HG03280 (cell line): Measurements from ENCODE around the gene SMLR1.

Experiments
- ATAC-seq: cut with Tn5 transposase; IDR thresholded peaks from one replicate; pipeline ENCODE4 v1.9.1; 2021; ENCODE audit warnings: mild to moderate bottlenecking, moderate library complexity; ENCODE audit not compliant: unreplicated experiment

Gene SMLR1

GRCh38 chr6:130849594-130849993 is 22.4 kb downstream of the SMLR1 start:
- no peak for ATAC-seq

GRCh38 chr6:130851026-130851425 is 23.8 kb downstream of the SMLR1 start:
- ATAC-seq, result no peak

- no peak for ATAC-seq
Measured at GRCh38 chr6:130852844-130853554, 25.8 kb downstream of the SMLR1 start.

GRCh38 chr6:130853555-130854183 is 26.5 kb downstream of the SMLR1 start:
- no peak for ATAC-seq

- ATAC-seq, result no peak
Measured at GRCh38 chr6:130858054-130858453, 30.8 kb downstream of the SMLR1 start.

GRCh38 chr6:130858498-130859160 is 31.4 kb downstream of the SMLR1 start:
- no peak for ATAC-seq

GRCh38 chr6:130859161-130859867 is 32.1 kb downstream of the SMLR1 start:
- peak; percentile 69 for ATAC-seq

- ATAC-seq, result no peak
Measured at GRCh38 chr6:130862370-130862769, 35.2 kb downstream of the SMLR1 start.

- ATAC-seq, result no peak
Measured at GRCh38 chr6:130863415-130864230, 36.4 kb downstream of the SMLR1 start.

GRCh38 chr6:130864344-130864743 is 37.1 kb downstream of the SMLR1 start:
- no peak for ATAC-seq

- ATAC-seq, result no peak
Measured at GRCh38 chr6:130865793-130866192, 38.6 kb downstream of the SMLR1 start.

- ATAC-seq, result no peak
Measured at GRCh38 chr6:130869681-130870080, 42.5 kb downstream of the SMLR1 start.

GRCh38 chr6:130870179-130870880 is 43.1 kb downstream of the SMLR1 start:
- ATAC-seq, result no peak

- ATAC-seq, result peak; percentile 67
Measured at GRCh38 chr6:130872250-130873095, 45.3 kb downstream of the SMLR1 start.

GRCh38 chr6:130873746-130874145 is 46.5 kb downstream of the SMLR1 start:
- ATAC-seq, result no peak

- no peak for ATAC-seq
Measured at GRCh38 chr6:130879826-130880225, 52.6 kb downstream of the SMLR1 start.

- no peak for ATAC-seq
Measured at GRCh38 chr6:130882370-130882769, 55.2 kb downstream of the SMLR1 start.

- peak; percentile 96 for ATAC-seq
Measured at GRCh38 chr6:130885392-130886192, 58.4 kb downstream of the SMLR1 start.
